GM12864 (cell line): ENCODE data around the gene METTL9.
A peak's percentile ranks its signal among the peaks of the same experiment; 100 is the strongest.

Experiments used
- DNase-seq: peaks from one replicate; pipeline ENCODE4 v3.0.0-alpha.2; 2011; ENCODE audit warnings: low read depth
- H3K4me3 ChIP-seq: 2 replicates; pipeline ENCODE4 v1.5.1; 2011; ENCODE audit warnings: mild to moderate bottlenecking, low read depth, low read length, control low read depth
- CTCF ChIP-seq: IDR thresholded peaks from 2 replicates; pipeline ENCODE4 v1.5.1; 2011; ENCODE audit warnings: low read depth, mild to moderate bottlenecking, moderate library complexity, low read length, control low read depth, inconsistent platforms; ENCODE audit errors: missing control alignments

The METTL9 gene

GRCh38 chr16:21611198-21611555, 11.8 kb downstream of the METTL9 start:
- TF ChIP-seq CTCF: no peak
- no peak for DNase-seq
- no peak overlapping the region for H3K4me3 ChIP-seq

- no peak for TF ChIP-seq CTCF
- DNase-seq: no peak
- no peak overlapping the region for H3K4me3 ChIP-seq
Observed at GRCh38 chr16:21611556-21612384, 12.4 kb downstream of the METTL9 start.

GRCh38 chr16:21613361-21613760, 14.0 kb downstream of the METTL9 start:
- no peak for TF ChIP-seq CTCF
- no peak for DNase-seq
- H3K4me3 ChIP-seq: no peak overlapping the region

- DNase-seq: no peak
- no peak for TF ChIP-seq CTCF
- no peak overlapping the region for H3K4me3 ChIP-seq
Observed at GRCh38 chr16:21613781-21614180, 14.4 kb downstream of the METTL9 start.

GRCh38 chr16:21614896-21615295, 15.5 kb downstream of the METTL9 start:
- DNase-seq: no peak
- TF ChIP-seq CTCF: peak; percentile 28
- H3K4me3 ChIP-seq: no peak overlapping the region

GRCh38 chr16:21617607-21618006, 18.2 kb downstream of the METTL9 start:
- no peak overlapping the region for H3K4me3 ChIP-seq
- no peak for TF ChIP-seq CTCF
- DNase-seq: no peak

GRCh38 chr16:21618281-21618680, 18.9 kb downstream of the METTL9 start:
- DNase-seq: no peak
- no peak overlapping the region for H3K4me3 ChIP-seq
- no peak for TF ChIP-seq CTCF
